Measurements from ENCODE around the gene BRSK1.

BRSK1 gene

GRCh38 chr19:55253842-55254624, 29.8 kb upstream of the BRSK1 start:
- no peak for DNase-seq (ENCODE audit: low read depth, low spot score)

DNA sequence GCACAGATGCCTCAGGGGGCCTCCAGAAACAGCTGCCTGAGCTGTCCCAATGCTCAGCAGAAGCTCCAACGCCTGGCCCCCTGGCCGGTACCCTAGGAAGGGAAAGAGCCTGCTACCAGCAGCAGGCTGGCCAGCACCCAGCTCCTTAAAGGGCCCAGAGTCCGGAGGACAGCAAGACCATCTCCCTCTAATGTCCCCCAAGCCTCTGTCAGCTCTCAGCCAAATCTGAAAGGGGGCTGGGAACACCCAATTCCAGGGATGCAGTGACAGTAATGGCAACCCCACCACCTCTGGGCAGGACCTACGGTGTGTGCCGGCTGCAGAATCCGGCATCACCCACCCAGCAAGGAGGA, 29.2 kb upstream of the BRSK1 start:
- no peak for DNase-seq (ENCODE audit: low read depth, low spot score)

DNA sequence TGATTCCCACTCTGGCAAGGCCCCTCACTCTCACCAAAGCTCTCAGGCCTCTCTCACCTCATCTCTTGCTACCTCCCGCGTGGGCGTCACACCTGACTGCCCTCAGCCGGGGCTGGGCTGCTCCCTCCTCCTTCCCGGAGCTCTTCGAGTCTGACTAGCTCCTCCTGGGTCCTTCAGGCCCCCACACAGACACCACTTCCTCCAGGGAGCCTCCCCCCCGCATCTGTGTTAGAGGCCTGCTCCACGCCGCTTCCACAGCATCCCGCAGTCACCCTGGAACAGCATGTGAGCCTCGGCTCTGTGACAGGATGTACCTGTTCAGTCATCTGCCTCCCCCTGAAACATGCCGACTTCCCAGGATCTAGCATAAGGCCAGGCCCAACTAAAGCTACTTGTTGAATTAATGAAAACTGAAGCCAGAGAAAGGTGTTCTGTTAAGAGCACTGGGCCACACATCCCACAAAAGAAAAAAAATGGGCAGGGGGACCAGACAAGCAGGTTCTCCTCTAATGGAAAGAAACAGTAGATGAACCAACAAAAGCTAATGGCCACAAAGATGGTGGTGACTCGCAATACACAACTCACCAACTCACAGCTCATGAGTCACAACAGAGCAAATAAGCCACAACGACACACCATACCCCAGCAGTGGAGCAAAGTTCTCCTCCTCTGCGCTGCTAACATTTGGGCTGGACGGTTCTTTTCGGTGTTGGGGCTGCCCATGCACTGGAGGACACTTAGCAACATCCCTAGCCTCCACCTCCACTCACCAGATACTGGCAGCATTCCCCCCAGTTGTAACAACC, 28.0 kb upstream of the BRSK1 start:
- DNase-seq (ENCODE audit: low read depth, low spot score), result no peak

DNA sequence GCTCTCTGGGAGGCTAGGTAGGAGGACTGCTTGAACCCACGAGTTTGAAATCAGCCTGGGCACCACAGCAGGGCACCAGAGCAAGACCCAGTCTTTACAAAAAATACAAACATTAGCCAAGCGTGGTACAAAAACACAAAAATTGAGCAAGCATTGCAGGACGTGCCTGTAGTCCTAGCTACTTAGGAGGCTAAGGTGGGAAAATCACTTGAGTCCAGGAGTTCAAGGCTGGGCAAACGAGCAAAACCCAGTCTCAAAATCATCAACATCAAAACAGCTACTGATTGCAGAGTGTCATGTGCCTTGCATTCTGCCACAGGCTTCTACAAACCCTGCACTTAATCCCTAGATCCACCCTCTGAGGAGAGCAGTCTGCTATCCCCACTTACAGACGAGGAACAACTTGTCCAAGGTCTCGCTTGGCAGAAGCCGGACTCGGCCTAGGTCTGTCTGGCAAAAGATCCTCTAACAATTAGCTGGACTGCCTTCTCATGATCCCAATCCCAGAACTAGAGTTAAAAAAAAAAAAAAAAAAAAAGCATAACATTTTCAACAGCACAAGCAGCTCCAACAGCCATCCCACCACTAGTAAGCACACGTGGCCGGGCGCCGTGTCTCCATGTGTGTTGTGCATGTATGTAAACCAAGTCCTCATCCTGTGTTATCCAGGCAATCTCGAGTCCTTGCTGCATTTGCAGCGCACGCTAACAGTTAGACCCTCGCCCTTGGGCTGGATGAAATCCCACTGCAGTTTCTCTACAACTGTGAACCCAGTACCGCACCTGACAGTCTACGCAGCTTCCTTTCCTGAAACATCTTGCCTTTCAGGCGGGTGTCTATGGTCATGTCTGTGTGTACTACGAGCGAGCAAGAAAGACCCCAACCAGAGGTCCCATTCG, 27.0 kb upstream of the BRSK1 start:
- no peak for DNase-seq (ENCODE audit: low read depth, low spot score)

DNA sequence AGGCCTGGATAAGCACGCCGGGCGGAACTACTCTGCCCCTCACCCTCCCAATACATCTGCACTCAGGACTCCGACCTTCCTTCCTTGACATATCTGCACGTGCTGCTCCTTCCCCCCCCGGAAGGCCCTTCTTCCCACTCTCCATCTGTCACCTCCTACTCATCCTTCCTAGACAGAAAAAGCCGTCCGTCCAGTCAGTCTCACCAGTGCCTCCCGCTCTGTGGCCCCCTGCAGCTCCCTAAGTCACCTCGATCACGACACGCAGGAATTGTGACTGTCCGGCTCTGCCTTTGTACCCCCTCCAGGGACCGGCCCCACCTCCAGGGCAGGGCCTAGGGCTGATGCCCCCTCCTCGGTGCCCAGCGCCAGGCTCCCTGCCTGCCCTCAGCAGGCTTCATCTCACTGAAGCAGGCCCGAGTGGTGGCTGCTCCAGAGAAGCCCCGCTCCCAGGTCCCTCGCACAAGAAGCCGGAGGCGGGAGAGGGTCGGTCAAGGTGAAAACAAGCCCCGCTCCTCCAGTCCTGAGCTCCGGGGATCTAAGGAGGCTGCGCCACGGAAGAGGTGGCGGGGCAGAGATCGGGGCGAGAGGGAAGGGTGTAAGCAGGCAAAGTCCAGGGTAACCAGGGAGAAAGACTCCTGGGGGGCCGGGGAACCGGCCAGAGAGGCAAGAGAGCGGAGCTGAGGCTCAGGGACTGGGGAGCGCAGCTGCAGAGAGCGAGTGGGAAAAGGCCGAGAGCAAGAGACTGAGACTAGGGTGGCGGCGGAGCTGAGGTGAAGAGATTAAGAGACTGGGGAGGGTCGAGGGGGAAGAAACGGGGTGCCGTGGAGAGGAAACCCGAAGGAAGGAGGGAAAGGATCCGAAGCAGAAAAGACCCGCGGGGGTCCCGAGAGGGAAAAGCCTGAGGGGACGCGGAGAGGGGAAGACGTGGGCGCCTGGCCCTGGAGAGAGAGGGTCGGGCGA, 26.1 kb upstream of the BRSK1 start:
- DNase-seq (ENCODE audit: low read depth, low spot score), result peak; percentile 41

DNA sequence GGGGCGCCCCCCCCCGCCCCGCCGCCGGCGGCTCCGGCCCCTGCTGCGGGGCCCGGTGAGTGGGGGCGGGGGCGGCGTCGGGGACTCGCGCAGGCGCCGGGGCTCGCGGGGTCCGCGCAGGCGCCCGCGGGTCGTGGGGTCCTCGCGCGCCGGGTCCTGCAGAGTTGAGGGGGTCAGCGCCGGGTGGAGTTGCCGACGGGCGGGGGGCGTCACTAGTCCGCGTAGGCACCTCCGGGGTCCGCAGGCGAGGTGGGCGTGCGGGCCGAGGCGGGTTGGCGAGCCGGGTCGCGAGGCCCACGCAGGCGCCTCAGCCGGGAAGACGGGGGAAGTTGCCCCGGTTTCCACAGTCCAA, 25.3 kb upstream of the BRSK1 start:
- DNase-seq (ENCODE audit: low read depth, low spot score), result no peak

DNA sequence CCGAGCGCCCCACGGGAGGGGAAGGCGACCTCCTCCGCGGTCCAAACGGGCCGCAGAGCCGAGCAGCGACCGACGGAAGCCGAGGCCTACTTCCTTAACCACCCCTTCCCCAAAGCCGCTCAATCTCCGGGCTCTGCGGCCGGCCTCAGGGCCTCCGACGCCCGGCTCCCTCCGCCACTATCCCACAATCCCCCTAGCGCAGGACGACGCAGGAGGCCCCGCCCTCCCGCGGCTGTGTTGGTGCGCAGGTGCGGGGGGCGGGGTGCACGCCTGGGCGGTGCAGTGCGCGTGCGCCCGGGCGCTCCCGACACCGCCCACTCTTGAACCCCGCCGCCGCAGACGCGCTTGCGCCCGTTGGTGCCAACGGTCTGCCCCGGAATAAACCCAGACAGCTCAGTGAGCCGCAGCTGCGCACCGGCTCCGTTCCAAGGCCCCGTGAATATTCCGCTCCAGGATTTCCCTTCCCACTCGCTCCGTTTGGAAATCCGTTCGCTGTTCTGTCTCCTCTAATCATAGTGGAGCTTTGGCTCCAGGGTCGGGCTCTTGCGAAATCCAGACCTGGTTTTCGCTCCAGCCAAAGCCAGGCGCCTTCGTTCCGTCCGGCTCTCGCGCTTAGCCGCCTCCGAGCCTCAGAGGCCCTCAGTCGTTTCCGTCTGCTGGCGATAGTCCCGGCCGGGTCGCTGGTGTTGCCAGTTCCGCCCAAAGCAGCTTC, 24.8 kb upstream of the BRSK1 start, which contains the start of gene PPP6R1:
PPP6R1 (minus strand) TSS at position 190 of the 712 bp plus-strand sequence. CDS start 11,914 bp downstream, outside the sequence.
- DNase-seq (ENCODE audit: low read depth, low spot score), result peak; percentile 100

- no peak for DNase-seq (ENCODE audit: low read depth, low spot score)
These were observed 24.1 kb upstream of the BRSK1 start for GRCh38 chr19:55259540-55260210.

GRCh38 chr19:55261671-55262126, 22.1 kb upstream of the BRSK1 start:
- DNase-seq (ENCODE audit: low read depth, low spot score), result no peak

DNA sequence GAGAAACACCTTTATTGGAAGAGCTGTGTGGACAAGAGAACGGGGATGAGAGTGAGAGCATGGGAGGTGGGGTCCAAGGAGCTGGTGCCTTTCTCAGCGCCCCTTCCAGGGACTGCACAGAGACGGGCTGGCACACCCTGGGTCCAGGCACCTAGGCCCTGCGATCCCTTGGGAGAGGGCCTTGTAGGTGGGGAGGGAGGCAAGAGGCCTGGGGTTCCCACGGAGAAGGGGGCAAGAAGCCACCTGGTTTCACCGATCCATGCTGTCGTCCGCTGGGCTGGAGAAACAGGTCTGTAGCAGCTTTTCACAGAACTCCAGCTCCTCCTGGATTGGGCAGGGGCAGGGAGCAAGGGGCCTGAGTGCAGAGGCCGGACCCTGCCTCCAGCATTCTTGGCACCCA, 21.4 kb upstream of the BRSK1 start:
- no peak for DNase-seq (ENCODE audit: low read depth, low spot score)

GRCh38 chr19:55264531-55264930, 19.3 kb upstream of the BRSK1 start:
- no peak for DNase-seq (ENCODE audit: low read depth, low spot score)

DNA sequence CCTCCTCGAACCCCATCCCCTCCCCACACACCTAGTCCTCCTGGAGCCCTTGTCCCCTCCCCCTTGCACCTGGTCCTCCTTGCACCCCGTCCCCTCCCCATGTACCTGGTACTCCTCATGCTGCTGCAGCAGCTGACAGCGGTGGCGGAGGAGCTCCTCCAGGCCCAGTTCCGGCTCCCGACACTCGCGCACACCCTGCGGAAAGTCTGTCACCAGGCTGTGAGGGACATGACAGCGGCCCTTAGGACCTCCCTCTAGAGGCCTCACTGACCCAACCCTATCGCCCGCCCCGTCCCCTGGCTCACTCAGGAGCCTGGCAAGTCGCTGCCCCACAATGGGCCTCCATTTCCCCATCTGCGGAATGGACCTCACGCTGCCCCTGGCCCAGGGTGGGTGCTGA, 18.6 kb upstream of the BRSK1 start:
- DNase-seq (ENCODE audit: low read depth, low spot score), result no peak

DNA sequence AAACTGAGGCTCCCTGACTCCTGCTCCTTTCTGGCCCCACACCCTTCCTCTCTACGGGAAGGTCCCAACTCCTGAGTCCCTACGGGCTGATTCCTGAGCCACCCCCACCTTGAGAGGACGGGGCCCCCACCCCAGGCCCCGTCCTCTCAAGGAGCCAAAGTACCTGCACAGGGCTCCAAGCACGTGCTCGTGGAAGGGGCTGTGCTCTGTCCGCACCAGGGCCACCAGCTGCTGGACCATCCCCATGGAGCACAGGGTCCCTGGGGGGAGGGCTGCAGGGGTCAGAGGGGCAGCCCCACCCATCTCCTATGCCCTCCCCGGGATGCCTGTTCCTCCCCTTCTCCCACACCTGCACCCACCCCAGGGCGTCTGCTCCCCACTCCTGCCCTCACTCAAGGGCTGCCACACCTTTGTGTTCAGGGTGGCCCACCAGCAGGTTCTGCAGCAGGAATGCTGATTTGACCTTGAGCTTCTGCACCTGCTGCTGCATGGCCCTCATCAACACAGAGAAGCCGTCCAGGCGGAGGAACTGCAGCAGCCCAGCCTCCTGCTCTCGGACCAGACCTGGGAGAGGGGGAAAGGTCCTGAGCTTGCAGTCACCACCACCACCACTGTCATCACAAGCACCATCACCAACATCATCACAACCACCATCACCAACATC, 17.9 kb upstream of the BRSK1 start:
- DNase-seq (ENCODE audit: low read depth, low spot score), result no peak

GRCh38 chr19:55266404-55266803, 17.4 kb upstream of the BRSK1 start:
- no peak for DNase-seq (ENCODE audit: low read depth, low spot score)

GRCh38 chr19:55266840-55267239, 17.0 kb upstream of the BRSK1 start:
- DNase-seq (ENCODE audit: low read depth, low spot score), result no peak

- DNase-seq (ENCODE audit: low read depth, low spot score), result no peak
These were observed 14.5 kb upstream of the BRSK1 start for GRCh38 chr19:55269299-55269698.

- no peak for DNase-seq (ENCODE audit: low read depth, low spot score)
These were observed 13.4 kb upstream of the BRSK1 start for GRCh38 chr19:55270172-55270942.

- no peak for DNase-seq (ENCODE audit: low read depth, low spot score)
These were observed 11.7 kb upstream of the BRSK1 start for GRCh38 chr19:55272142-55272541.

Measured in astrocyte of the hippocampus (primary cell).